HPDE6-E6E7 (cell line): Measurements from ENCODE around the gene NPNT.
"Not testable (repeated sequence)": the region's sequence is repeated elsewhere in the genome, so short reads cannot be mapped to it uniquely, and the experiment has no call there.

ENCODE experiments used
- DNase-seq: peaks from one replicate; pipeline ENCODE4 v3.0.0; 2011; ENCODE audit warnings: missing footprints; ENCODE audit errors: extremely low spot score

Gene NPNT, protein sequence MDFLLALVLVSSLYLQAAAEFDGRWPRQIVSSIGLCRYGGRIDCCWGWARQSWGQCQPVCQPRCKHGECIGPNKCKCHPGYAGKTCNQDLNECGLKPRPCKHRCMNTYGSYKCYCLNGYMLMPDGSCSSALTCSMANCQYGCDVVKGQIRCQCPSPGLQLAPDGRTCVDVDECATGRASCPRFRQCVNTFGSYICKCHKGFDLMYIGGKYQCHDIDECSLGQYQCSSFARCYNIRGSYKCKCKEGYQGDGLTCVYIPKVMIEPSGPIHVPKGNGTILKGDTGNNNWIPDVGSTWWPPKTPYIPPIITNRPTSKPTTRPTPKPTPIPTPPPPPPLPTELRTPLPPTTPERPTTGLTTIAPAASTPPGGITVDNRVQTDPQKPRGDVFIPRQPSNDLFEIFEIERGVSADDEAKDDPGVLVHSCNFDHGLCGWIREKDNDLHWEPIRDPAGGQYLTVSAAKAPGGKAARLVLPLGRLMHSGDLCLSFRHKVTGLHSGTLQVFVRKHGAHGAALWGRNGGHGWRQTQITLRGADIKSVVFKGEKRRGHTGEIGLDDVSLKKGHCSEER

DNA sequence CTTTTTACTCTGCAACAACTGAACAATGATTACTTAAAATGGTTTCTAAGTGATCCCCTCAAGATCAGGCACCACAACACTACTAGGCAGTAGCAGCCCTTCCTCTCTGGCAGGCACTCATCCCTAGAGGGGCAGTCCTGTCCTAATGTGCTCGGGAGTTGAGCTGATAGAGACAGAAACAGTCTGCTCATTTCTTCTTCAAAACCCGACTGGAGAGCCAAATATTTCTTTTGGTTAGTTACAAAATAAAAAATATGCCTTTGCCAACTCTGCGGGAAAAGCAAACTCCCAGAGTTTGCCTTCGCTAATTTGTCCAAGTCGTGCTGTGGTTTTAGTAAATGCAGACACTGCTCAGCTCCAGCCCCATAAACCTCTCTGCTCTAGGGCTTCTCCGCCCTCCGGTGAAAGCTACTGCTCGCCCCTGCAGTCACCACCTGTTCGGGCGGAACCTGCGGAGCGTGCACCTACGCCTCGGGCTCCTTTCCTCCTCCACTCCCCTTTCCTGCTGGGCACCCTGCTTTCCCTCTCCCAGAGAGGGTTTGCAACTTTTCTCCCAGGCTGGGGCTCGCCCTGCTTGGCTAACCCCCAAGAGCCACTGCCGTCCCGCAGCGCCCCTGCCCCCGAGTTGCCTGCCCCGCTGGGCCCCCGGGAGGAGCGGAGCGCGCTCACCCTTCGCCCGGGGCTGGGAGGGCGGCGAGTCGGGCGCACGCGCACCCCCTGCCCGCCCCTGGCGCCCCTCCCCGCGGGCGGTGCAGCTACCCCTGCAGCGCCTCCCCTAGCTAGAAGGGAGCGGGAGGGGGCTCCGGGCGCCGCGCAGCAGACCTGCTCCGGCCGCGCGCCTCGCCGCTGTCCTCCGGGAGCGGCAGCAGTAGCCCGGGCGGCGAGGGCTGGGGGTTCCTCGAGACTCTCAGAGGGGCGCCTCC lies at the start of gene NPNT:
Gene NPNT, plus strand, starts transcription at position 812 of the 923 bp plus-strand sequence. CDS start 182 bp downstream, outside the sequence.
- peak; percentile 32 for DNase-seq

DNA sequence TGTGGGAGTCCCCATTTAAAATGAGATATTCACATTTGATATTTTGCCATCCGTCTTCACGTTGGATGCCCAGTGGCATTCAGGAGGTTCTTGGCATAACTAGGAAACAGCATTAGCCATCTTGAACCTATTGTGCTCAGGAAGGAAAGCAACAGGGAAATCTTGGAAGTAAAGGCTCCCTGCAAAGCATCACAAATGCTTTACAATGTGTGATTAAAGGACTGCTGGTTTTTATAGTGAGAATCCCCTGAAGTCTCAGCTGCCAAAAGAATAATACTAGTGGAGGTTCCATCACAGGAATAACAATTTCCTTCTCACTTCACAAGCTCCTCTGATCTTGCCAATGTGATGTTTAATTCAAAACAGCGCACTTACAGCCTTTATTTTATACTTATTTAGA lies 49.7 kb upstream of the NPNT start:
- no peak for DNase-seq

DNA sequence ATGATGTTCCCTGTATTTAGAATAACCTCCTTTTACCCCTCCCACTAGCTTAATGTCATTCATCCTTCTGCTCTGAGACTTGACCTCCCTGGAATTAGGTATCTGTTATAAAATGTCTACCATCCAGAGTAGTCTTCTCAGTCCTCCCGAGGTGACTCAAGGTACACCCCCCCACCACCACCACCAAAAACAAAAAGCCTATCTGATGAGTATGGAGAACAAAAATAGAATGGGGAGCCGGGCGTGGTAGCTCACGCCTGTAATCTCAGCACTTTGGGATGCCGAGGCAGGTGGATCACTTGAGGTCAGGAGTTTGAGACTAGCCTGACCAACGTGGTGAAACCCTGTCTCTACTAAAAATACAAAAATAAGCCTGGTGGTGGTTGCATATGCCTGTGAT lies 46.9 kb upstream of the NPNT start:
- not testable (repeated sequence) for DNase-seq

DNA sequence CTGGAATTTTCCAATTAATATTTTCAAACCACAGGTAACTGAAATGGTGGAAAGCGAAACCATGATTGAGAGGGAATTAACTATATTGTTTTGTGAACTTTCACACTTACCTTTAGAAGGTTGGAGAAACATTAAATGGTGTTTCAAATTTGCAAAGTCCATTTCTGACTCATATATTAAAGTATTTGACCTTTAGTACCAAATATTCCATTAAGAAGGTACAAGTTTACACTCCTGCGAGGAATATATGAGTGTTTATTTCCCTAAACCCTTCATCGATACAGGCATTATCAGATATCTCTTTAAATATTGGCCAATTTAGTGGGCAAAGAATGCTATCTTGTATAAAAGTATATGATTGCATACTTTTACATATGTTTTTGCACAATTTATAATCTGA lies 44.1 kb upstream of the NPNT start:
- no peak for DNase-seq

DNA sequence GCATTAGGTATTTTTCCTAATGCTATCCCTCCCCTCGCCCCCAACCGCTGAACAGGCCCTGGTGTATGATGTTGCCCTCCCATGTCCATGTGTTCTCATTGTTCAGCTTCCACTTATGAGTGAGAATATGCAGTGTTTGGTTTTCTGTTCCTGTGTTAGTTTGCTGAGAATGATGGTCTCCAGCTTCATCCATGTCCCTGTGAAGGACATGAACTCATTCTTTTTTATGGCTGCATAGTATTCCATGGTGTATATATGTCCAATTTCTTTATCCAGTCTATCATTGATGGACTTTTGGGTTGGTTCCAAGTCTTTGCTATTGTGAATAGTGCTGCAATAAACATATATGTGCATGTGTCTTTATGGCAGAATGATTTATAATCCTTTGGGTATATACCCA lies 43.0 kb upstream of the NPNT start:
- DNase-seq = not testable (repeated sequence)

DNA sequence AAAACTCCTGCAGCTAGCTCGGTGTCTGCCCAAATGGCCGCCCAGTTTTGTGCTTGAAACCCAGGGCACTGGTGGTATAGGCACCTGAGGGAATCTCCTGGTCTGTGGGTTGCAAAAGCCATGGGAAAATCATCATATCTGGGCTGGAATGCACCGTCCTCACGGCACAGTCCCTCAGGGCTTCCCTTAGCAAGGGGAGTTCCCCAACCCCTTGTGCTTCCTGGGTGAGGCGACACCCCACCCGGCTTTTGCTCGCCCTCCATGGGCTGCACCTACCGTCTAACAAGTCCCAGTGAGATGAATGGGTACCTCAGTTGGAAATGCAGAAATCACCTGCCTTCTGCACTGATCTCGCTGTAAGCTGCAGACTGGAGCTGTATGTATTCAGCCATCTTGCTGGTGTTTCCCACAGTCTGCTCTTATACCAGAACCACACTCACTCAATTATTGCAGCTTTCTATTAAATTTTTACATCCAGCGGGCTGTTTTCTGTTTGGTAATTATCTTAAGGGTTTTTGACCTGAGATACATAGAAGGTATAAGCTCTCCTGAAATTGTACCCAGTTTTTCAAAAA lies 36.7 kb upstream of the NPNT start:
- DNase-seq = no peak

DNA sequence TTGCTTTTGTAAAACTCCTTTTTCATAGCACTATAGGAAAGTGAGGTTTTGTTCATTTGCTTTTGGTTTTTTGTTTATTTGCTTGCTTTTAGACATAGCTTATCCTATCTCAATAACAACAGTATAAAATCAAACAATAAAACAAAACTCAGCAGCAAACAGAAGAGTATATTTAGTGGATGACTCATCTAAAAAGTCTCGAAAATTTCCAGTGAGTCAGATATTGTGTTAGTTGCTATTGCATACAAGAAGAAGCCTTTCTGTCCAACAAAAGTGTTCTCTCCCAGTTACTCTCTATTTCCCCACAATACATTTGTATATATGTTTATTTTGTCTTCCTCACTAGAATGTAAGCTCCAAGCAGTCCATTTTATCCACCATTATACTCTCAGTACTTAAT lies 36.0 kb upstream of the NPNT start:
- peak; percentile 22 for DNase-seq

DNA sequence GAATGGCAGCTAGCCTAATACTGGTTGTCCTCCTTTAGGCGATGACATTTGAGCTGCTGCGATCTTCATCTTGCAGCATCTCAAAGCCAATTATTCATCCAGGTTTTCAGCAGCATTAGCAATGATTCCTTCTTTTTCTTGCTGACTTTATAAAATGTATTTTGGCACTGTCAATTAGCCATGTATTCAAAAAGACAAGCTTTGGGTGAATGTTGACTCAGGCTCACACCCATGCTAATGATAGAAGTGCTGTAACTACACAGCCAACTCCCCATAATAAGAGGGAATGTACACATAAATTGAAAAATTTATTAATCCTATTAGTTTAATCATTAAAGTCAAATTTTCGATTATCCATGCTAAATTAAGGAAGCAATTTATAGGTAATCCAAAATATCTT lies 24.3 kb upstream of the NPNT start:
- no peak for DNase-seq

DNA sequence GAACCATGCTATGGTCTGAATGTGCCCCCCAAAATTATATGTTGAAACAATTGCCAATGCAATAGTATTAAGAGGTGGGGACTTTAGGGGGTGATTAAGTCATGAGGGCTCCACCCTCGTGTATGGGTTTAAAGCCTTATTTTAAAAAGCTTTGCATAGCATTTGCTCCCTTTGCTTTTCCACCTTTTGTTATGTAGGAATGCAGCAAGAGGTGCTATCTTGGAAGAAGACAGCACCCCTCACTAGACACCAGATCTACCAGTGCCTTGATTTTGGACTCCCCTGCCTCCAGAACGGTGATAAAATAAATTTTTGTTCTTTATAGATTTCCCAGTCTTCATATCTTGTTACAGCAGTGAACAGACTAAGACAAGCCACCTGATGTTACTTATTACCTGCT lies 23.3 kb upstream of the NPNT start:
- no peak for DNase-seq

DNA sequence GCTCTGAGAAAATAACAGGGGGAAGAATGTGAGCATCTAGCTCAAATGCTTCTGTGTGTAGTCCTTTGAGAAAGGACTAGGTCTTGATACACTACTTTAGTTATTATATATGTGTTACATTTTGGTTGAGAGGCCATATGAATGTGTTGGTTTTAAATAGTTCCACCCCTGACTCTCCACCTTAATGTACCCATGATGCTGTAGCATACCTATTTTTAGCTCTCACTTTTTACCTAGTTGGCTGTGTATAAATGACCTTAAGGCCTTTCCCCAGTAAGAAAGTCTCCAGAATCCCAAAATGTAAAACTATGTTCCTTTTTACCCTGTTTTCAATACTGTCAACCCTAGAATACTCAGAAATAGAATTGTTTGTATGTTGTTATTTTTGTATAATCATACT lies 20.0 kb upstream of the NPNT start:
- DNase-seq = no peak

DNA sequence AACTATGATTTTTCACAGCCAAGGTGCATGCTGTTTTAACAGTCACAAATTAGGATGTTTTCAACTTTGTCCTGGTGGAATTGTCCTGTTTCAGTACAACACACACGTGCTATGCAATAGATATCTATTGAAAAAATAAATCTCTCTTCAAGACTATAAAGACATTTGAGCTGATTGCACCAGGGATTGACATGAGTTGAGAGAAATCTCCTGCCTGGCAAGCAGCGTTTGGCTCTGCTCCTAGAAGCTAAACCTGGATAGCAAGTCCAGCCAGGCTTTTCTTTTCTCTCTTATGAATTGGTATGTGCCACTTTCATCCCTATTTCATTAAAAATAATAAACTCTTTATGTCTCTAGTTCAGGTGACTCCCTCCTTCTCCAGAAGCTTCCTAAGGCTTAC lies 16.6 kb upstream of the NPNT start:
- no peak for DNase-seq

DNA sequence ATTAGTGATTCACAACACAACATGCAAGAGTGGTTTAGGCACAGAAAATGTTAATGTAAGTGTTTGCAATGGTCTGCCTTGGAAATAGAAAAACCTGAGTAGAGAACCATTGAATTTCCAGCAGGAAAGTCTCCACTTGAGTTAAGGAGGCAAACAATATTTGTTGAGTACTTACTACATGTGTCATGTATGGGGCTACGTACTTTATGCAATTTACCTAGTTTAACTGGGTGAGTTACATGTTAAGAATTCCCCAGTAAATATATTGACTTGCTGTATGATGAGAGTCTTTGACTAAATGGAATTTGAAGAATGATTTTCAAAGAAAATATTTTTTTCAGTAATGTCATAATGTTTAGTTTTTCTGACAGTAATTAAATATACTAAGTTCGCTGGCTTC lies 7.8 kb upstream of the NPNT start:
- DNase-seq = no peak

DNA sequence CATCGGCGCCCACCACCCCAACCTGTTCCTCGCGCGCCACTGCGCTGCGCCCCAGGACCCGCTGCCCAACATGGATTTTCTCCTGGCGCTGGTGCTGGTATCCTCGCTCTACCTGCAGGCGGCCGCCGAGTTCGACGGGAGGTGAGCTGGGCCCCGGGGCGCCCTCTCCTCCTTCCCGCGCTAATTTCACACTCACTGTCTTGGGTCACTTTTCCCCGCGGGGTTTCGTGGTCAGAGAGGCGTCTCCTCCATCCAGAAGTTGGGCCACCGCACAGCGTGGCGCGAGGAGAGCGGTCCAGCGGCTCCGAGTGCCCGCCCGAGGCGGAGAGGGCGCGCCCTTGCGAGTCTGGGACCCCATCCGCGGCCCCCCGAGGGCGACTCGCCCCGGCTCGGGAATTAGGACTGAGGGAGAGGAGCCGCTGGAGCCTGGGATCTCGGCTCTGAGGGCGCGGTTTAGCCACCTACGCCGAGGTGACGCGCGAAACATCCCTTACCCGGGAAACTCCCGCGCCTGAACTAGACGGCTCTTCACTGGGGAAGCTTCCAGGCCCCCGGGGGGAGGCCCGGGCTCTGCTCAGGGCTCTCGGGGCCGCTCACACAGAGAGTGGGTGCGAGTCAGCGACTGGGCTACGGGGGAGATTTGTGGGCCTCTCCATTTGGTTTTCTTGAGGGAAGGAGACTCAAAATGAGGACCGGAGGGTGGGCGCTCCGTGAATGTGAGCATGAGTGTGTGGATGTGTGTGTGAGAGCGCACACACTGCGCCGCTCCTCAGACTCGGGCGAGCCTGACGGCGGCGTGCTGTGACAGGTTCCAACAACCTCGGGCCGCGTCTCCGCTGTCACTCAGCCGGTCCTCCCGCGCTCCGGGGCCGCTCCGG lies 551 bp downstream of the NPNT start:
- DNase-seq = peak; percentile 17

DNA sequence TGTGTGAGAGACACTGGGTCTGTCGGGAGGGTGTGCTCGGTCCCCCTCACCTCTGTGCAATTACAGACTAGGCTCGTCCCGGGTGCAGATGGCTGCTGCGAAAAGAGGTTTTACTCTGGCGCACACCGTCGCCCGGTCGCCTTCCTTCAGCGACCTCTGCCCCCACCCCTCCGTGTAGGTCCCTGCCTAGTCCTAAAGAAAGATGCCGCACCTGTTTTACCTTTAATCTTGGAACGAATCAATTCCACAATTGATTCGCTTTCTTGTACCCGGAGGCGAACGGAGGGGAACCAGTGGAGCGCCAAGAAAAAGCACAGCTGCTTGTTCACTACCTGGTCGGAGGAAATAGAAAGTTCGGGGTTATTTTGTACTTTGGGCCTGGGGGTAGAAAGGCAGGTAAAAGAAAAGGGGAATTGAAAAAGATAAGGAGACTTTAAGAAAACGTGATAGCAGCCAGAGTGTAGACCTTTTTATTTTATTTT lies 1.2 kb downstream of the NPNT start:
- DNase-seq = no peak

DNA sequence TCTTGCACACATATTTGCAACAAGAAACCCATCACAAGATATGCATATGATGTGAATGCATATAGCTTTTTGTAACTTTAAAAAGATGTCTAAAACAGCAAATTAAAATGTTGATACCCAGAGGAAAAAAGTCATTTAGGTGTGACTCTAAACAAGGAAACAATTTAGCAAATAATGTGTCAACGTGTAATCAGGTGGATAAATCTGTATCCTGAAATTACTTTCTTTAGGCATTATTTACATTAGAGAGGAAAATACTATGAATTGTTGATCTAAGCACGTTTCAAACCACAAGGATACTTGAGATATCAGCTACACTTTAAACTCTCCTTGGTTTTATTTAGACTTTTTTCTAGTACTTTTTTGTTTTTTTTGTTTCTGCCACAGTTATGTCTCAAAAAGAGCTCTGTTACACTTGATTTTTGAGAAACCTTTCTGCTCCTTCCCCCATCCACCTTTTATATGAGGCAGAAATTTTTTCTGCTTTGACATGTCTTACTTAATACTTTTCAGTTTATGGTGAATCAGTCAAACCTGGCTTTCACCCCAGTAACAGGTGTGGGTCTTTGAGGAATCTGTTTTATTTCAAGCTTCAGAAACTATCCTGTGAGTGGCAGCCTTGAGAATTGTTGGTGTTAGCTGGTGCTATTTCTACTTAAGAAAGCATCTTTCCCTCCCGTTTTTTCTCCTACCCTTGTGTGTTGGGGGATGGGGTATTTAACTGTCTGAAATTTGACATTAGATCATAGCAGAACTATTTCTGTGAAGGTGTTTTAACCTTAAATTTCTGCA lies 1.9 kb downstream of the NPNT start:
- no peak for DNase-seq

DNA sequence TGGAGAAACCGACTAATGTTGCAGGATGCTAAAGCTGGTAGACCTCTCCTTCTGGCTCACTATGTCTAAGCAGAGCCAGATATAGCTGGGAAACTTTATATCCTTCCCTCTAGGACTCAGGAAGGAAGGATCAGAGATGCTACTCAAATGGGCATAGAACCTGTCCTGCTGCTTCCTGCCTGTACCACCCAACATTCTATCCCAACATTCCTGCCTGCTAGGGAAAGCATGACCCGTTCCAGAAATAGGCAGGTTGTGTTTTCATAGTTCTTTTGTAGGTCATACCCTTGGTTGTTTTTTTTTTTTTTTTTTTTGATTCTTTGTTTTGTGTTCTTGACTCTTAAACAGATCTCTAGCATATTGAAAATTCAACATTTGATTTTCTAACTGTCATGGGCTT lies 5.3 kb downstream of the NPNT start:
- no peak for DNase-seq

DNA sequence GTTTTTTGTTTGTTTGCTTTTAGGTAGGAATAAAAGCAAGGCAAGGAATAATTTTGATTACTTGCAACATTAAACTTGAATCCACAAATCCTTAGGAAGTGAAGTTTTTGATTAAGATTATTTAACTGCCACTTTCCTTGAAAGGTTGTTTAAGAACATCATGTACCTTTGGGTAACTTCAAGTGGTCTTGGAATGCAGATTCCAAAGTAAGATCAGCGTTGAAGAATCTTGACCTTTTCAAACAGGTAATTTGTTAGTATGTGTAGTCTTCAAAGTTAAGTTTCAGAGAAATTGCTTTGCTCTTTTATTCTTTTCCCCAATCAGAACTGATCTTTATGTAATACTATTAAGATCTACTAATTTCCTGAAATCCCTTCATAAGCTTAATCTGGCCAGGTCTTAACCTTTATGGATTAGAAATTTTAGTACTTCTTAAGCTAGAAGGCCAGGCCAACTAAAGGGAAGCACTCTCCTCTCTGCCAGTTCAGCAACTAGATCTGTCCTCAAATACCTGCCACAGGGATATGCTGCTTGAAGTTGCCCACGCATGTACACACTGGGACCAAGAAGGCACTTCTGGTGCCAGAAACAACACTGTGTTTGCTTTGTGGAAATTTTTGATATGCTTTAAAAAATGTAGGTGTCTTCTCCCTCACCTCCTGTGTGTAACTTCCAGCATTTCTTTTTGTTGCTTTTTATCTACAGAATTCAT lies 7.4 kb downstream of the NPNT start:
- DNase-seq = no peak

DNA sequence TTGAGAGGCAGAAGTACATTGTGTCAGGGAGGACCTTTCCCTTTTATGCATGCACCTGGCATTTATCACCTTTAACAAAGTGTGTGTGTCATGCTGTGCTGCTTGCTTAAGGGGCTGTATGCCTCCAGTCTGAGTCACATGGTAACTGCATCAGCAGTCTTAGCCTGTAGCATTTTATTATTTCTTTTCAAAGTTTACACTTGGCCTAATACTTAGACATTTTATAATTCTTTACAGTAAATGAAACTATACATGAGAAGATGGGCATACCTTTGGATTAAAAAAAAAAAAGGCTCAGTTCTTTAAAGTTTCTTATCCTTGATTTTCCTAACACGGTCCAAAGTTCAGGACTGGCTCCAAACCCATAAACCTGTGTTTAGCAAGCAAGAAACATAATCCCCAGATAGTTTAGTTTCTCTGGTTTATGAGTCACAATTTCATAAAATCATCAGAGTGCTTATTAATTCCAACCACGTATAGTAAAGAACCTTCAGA lies 14.6 kb downstream of the NPNT start:
- peak; percentile 75 for DNase-seq

DNA sequence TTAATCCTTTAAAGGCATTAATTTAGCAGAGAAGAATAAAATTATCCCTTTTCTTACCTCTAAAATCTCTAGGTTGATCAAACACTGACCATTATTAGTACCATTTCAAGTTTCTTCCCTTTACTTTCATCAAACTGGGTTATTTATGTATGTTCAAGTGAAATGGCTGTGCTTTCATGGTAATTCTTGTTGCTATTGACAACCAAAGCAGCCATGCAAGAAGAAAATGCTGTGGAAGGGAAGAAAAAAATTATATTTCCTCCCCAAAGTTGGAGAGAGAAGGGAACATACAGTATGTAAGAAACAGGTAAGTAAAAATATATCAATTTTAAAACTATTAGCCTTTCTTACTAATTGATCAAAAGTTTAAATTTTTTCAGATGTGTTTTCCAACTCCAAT lies 16.2 kb downstream of the NPNT start:
- DNase-seq = no peak
